H1 (cell line): ENCODE results near the gene HSFX4. TPM values are rescaled to one million over a fixed set of nuclear protein-coding genes. Genes with fewer than 3 reads are reported as not detected.
A peak's percentile ranks its signal among the peaks of the same experiment; 100 is the strongest.

Source experiments
- CTCF ChIA-PET: fragments of 300-600 bp; sonication (Branson Sonifier 250); formaldehyde crosslinking; loops from one replicate; lab custom pipeline; 2021; ENCODE audit not compliant: partially characterized antibody; lab: Charles Lee
- POLR2A ChIA-PET: fragments of 300-600 bp; sonication (Branson Sonifier 250); formaldehyde crosslinking; loops from one replicate; lab custom pipeline; 2021; ENCODE audit warnings: inconsistent platforms; ENCODE audit not compliant: partially characterized antibody; lab: Charles Lee
- DNase-seq, 2 experiments: peaks; one replicate each; pipeline versions ENCODE4 v3.0.0 to v3.0.0-alpha.2; 2010 to 2022; ENCODE audit warnings: low spot score in 2 of 2, low read depth in 1 of 2, mixed read lengths in 1 of 2
- FAIRE-seq: peaks from 2 replicates; lab custom pipeline; 2011; peaks lifted over from hg19 to GRCh38; lab: Jason Lieb, UNC
- H2AFZ ChIP-seq: 2 replicates; pipeline ENCODE4 v1.8.1; 2012; ENCODE audit warnings: low read length, inconsistent platforms
- H2AK5ac ChIP-seq: 2 replicates; pipeline ENCODE4 v1.6.1; 2013; ENCODE audit warnings: low read depth, low read length
- H2BK120ac ChIP-seq: replicated peaks from 2 replicates; pipeline ENCODE3; 2013; ENCODE audit warnings: low read depth, low read length, inconsistent platforms
- H2BK12ac ChIP-seq: 2 replicates; pipeline ENCODE4 v1.6.1; 2013; ENCODE audit warnings: low read depth, low read length
- H2BK15ac ChIP-seq: 2 replicates; pipeline ENCODE4 v1.6.1; 2013; ENCODE audit warnings: low read length
- H2BK20ac ChIP-seq: 2 replicates; pipeline ENCODE4 v1.6.1; 2013; ENCODE audit warnings: low read length
- H2BK5ac ChIP-seq: 2 replicates; pipeline ENCODE4 v1.6.1; 2013; ENCODE audit warnings: low read depth, low read length
- H3K14ac ChIP-seq: 2 replicates; pipeline ENCODE4 v1.6.1; 2013; ENCODE audit warnings: inconsistent platforms; ENCODE audit not compliant: insufficient read length
- H3K18ac ChIP-seq: 2 replicates; pipeline ENCODE4 v1.6.1; 2013; ENCODE audit warnings: low read length; ENCODE audit errors: extremely low read depth
- H3K23ac ChIP-seq: 2 replicates; pipeline ENCODE4 v1.6.1; 2013; ENCODE audit warnings: inconsistent platforms; ENCODE audit not compliant: insufficient read length
- H3K23me2 ChIP-seq: 2 replicates; pipeline ENCODE4 v1.6.1; 2013; ENCODE audit warnings: low read depth, low read length
- H3K27ac ChIP-seq: 2 replicates; pipeline ENCODE4 v1.6.1; 2011; ENCODE audit warnings: low read depth, low read length, inconsistent platforms
- H3K27me3 ChIP-seq, 4 experiments: replicated peaks in 1 of 4; 1 replicate in 1 of 4; 2 replicates in 3 of 4; pipeline versions ENCODE4 v1.6.1 to v1.8.1; 2011 to 2013; ENCODE audit warnings: low read length in 3 of 4, mild to moderate bottlenecking in 3 of 4, inconsistent platforms in 2 of 4, mixed read lengths in 2 of 4, moderate library complexity in 1 of 4; ENCODE audit not compliant: control insufficient read depth in 3 of 4, insufficient read depth in 3 of 4; ENCODE audit errors: extremely low read depth in 1 of 4
- H3K36me3 ChIP-seq, 4 experiments: 2 replicates each; pipeline versions ENCODE4 v1.6.1 to v1.8.1; 2011 to 2013; ENCODE audit warnings: mild to moderate bottlenecking in 4 of 4, low read length in 3 of 4, moderate library complexity in 2 of 4, control low read depth in 1 of 4, inconsistent platforms in 1 of 4; ENCODE audit not compliant: insufficient read depth in 4 of 4, control insufficient read depth in 2 of 4
- H3K4ac ChIP-seq: replicated peaks from 2 replicates; pipeline ENCODE3; 2013; ENCODE audit warnings: low read length, low read depth, mixed read lengths, inconsistent platforms; ENCODE audit not compliant: insufficient read length
- H3K4me1 ChIP-seq, 4 experiments: replicated peaks in 1 of 4; 1 replicate in 1 of 4; 2 replicates in 3 of 4; pipeline versions ENCODE4 v1.6.1 to v1.8.1; 2011 to 2013; ENCODE audit warnings: low read length in 3 of 4, inconsistent platforms in 2 of 4, mixed read lengths in 1 of 4; ENCODE audit not compliant: insufficient read depth in 4 of 4, control insufficient read depth in 3 of 4
- H3K4me2 ChIP-seq, 2 experiments: 2 replicates each; pipeline versions ENCODE4 v1.6.1 to v1.8.1; 2011 to 2013; ENCODE audit warnings: low read depth in 2 of 2, low read length in 2 of 2, control low read depth in 1 of 2, inconsistent platforms in 1 of 2, mild to moderate bottlenecking in 1 of 2; ENCODE audit not compliant: insufficient read depth in 1 of 2
- H3K4me3 ChIP-seq, 4 experiments: fragments of 200-600, 300-600 bp in 1 of 4; sonication (generic), shearing (Covaris generic), sonication (Bioruptor Twin) in 1 of 4; 2 replicates each; pipeline versions ENCODE4 v1.5.1 to v1.8.1; 2011 to 2016; ENCODE audit warnings: low read length in 4 of 4, low read depth in 3 of 4, control low read depth in 2 of 4, inconsistent platforms in 2 of 4, mild to moderate bottlenecking in 2 of 4, mixed read lengths in 1 of 4, moderate library complexity in 1 of 4; ENCODE audit not compliant: insufficient read depth in 2 of 4; ENCODE audit errors: extremely low read depth in 1 of 4
- H3K56ac ChIP-seq: replicated peaks from 2 replicates; pipeline ENCODE3; 2013; ENCODE audit warnings: low read depth, mild to moderate bottlenecking, mixed read lengths, low read length, inconsistent platforms; ENCODE audit not compliant: insufficient read length
- H3K79me1 ChIP-seq: 2 replicates; pipeline ENCODE4 v1.6.1; 2013; ENCODE audit warnings: low read depth, low read length, control low read depth
- H3K79me2 ChIP-seq, 2 experiments: 2 replicates each; pipeline versions ENCODE4 v1.6.1 to v1.8.1; 2012 to 2013; ENCODE audit warnings: low read length in 2 of 2, mild to moderate bottlenecking in 2 of 2, inconsistent platforms in 1 of 2; ENCODE audit not compliant: insufficient read depth in 2 of 2, control insufficient read depth in 1 of 2
- H3K9ac ChIP-seq, 4 experiments: replicated peaks in 1 of 4; 1 replicate in 1 of 4; 2 replicates in 3 of 4; pipeline versions ENCODE4 v1.6.1 to v1.8.1; 2011 to 2013; ENCODE audit warnings: low read depth in 3 of 4, low read length in 3 of 4, control low read depth in 2 of 4, mild to moderate bottlenecking in 2 of 4, moderate library complexity in 2 of 4, inconsistent platforms in 1 of 4; ENCODE audit errors: extremely low read depth in 1 of 4
- H3K9me3 ChIP-seq, 2 experiments: 2 replicates each; pipeline versions ENCODE4 v1.6.1 to v1.8.1; 2012 to 2013; ENCODE audit warnings: mild to moderate bottlenecking in 2 of 2, moderate library complexity in 2 of 2, control low read depth in 1 of 2, inconsistent platforms in 1 of 2, low read depth in 1 of 2, low read length in 1 of 2, mixed read lengths in 1 of 2; ENCODE audit not compliant: insufficient read depth in 2 of 2
- H4K20me1 ChIP-seq, 2 experiments: replicated peaks in 1 of 2; 2 replicates each; pipeline versions ENCODE3 to v1.8.1; 2011 to 2013; ENCODE audit warnings: inconsistent platforms in 2 of 2, low read length in 2 of 2, mild to moderate bottlenecking in 1 of 2; ENCODE audit not compliant: insufficient read depth in 2 of 2, control insufficient read depth in 1 of 2
- H4K5ac ChIP-seq: 2 replicates; pipeline ENCODE4 v1.6.1; 2013; ENCODE audit warnings: low read length, low read depth, mixed read lengths, inconsistent platforms; ENCODE audit not compliant: insufficient read length
- H4K8ac ChIP-seq: 2 replicates; pipeline ENCODE4 v1.8.0; 2013; ENCODE audit warnings: mild to moderate bottlenecking, moderate library complexity, low read length, inconsistent platforms; ENCODE audit not compliant: insufficient read depth; ENCODE audit errors: extremely low read depth
- H4K91ac ChIP-seq: replicated peaks from 2 replicates; pipeline ENCODE3; 2013; ENCODE audit warnings: low read length, mixed read lengths, inconsistent platforms; ENCODE audit not compliant: insufficient read length
- CHD1 ChIP-seq: IDR thresholded peaks from 2 replicates; pipeline ENCODE4 v1.6.1; 2012; ENCODE audit warnings: low read depth, low read length, improper control_type of control experiment
- CTCF ChIP-seq, 3 experiments: IDR thresholded peaks; 1 replicate in 2 of 3; 2 replicates in 1 of 3; pipeline versions ENCODE4 v1.5.1 to v1.6.1; 2011; ENCODE audit warnings: low read length in 3 of 3, mild to moderate bottlenecking in 3 of 3, inconsistent platforms in 2 of 3, low read depth in 1 of 3, moderate library complexity in 1 of 3; ENCODE audit not compliant: insufficient read depth in 1 of 3; ENCODE audit errors: control extremely low read depth in 1 of 3
- FOSL1 ChIP-seq: IDR thresholded peaks from 2 replicates; pipeline ENCODE4 v1.6.1; 2011; ENCODE audit warnings: mild to moderate bottlenecking, low read depth, low read length, moderate library complexity; ENCODE audit not compliant: insufficient read depth
- KDM4A ChIP-seq: IDR thresholded peaks from one replicate; pipeline ENCODE4 v1.7.1; 2012; ENCODE audit warnings: low read depth, mild to moderate bottlenecking, moderate library complexity, low read length, inconsistent platforms; ENCODE audit not compliant: severe bottlenecking
- PHF8 ChIP-seq: fragments of 200-600 bp; sonication (generic); conservative IDR thresholded peaks from 2 replicates; pipeline ENCODE4 v1.7.1; 2012; ENCODE audit warnings: low read depth, mild to moderate bottlenecking, inconsistent platforms, low read length, moderate library complexity
- RNF2 ChIP-seq: fragments of 200-900, 300-1000 bp; sonication (generic); IDR thresholded peaks from 2 replicates; pipeline ENCODE4 v1.7.1; 2016; ENCODE audit warnings: borderline replicate concordance, low read depth, mild to moderate bottlenecking, antibody characterized with exemption, low read length; ENCODE audit not compliant: poor library complexity, severe bottlenecking; ENCODE audit errors: missing control alignments
- RXRA ChIP-seq: IDR thresholded peaks from 2 replicates; pipeline ENCODE4 v1.6.1; 2011; ENCODE audit warnings: low read depth, mild to moderate bottlenecking, low read length, moderate library complexity; ENCODE audit not compliant: insufficient read depth
- WGBS, 2 experiments: shearing (Covaris generic) in 1 of 2; methylation state at CpG; one replicate each; pipeline versions ENCODE4 v1.1.6 to v1.1.7; 2013 to 2015; ENCODE audit warnings: low lambda C conversion rate in 2 of 2, mixed read lengths in 2 of 2, inconsistent platforms in 1 of 2, low coverage in 1 of 2, missing lambda C conversion rate in 1 of 2; ENCODE audit not compliant: insufficient replicate concordance in 2 of 2, insufficient coverage in 1 of 2, insufficient read length in 1 of 2; ENCODE audit errors: extremely low coverage in 1 of 2, missing lambda C conversion rate in 1 of 2; 5-methylcytosine and 5-hydroxymethylcytosine counted together
- polyA plus RNA-seq, 7 experiments: library from polyadenylated mRNA; depleted of rRNA in 3 of 7; stranded (reverse) in 5 of 7; unstranded in 2 of 7; fragments of >200 nt in 5 of 7; fragments of 200-250 nt in 2 of 7; gene quantifications; 1 replicate in 5 of 7; 2 replicates in 1 of 7; 4 replicates in 1 of 7; pipeline versions ENCODE4 v1.2.1 to v1.2.3, GENCODE V29; 2011 to 2013; ENCODE audit warnings: missing spikeins in 2 of 7, mixed read lengths in 2 of 7
- total RNA-seq: library from RNA; stranded (reverse); fragmentation: NEBNext Ultra II Directional; extraction: Animal tissue kit (Norgen Biotek cat#: 25700); gene quantifications from 2 replicates; pipeline ENCODE4 v1.2.1, GENCODE V29; 2021
- TF ChIP-seq, protein P1 (sequence below): IDR thresholded peaks from 2 replicates; pipeline ENCODE4 v1.6.1; 2011; ENCODE audit warnings: low read length, improper control_type of control experiment

Gene HSFX4
- total and polyA plus RNA-seq, 2 of the 8 experiments (the other 6 are each of a cell fraction or from before 2014, with no cell fraction given): not detected

- Histone ChIP-seq H3K79me1 (no peaks in the 10 kb centered on the region), H3K27me3 (no peaks in the 10 kb centered on the region), H3K4ac (no peak within 1 kb of the TSS), H3K23ac (no peak within 1 kb of the TSS), H3K9ac (peak within 1 kb of the TSS; percentile 40 to 80 (median 68)), H3K4me2 (peak within 1 kb of the TSS; percentile 77 to 82), H3K23me2 (no peaks in the 10 kb centered on the region; the same call in 1 of the 2 replicates), H3K27ac (peak within 1 kb of the TSS; percentile 63; the same call in 1 of the 2 replicates), H4K91ac (no peak within 1 kb of the TSS), H4K5ac (peak within 1 kb of the TSS; percentile 86), H2AK5ac (no peak within 1 kb of the TSS), H3K4me1 (peaks cover 0 to 5% (median 2%) of the 10 kb centered on the region in 4 experiments; a peak in 4 of 7 replicates), H3K9me3 (no peaks in the 10 kb centered on the region), H3K56ac (no peak within 1 kb of the TSS), H2BK5ac (no peak within 1 kb of the TSS), H3K79me2 (peaks cover 0 to 6% of the 10 kb centered on the region in 2 experiments; a peak in 2 of 4 replicates), H4K8ac (peak within 1 kb of the TSS; percentile 85), H3K18ac (no peak within 1 kb of the TSS; the same call in none of the 2 replicates), H2BK20ac (no peak within 1 kb of the TSS), H3K36me3 (no peaks in the 10 kb centered on the region; a peak in 1 of 8 replicates), H3K4me3 (peak within 1 kb of the TSS; percentile 54 to 81 (median 58)), H2BK120ac (no peak within 1 kb of the TSS), H4K20me1 (peaks cover 0 to 2% of the 10 kb centered on the region in 2 experiments), H2AFZ (no peak within 1 kb of the TSS), H3K14ac (no peak within 1 kb of the TSS), H2BK15ac (no peak within 1 kb of the TSS), H2BK12ac (no peak within 1 kb of the TSS)
- 0% methylated on average over 14 of the region's 39 CpGs; no CpG with 5 or more reads in 1 of the 2 experiments for WGBS, 2 experiments
- POLR2A ChIA-PET: interaction anchor here (0.6 kb wide), 1 partner anchor 389 kb away, joined by 3 read pairs; no protein-coding TSS in a partner anchor
- FAIRE-seq: peak; percentile 99
- peak; percentile 78 to 94 for DNase-seq
- CTCF ChIA-PET: interaction anchor here (0.6 to 1.7 kb wide), 8 partner anchors 11 to 632 kb away, joined by 3 to 5 read pairs (median 4); partner anchors contain the start of gene MAMLD1
- peak; percentile 40 to 87 (median 81) for TF ChIP-seq CTCF (IDR thresholded peaks at IDR 0.05; ENCODE audit: control extremely low read depth in 1 of 3, insufficient read depth in 1 of 3, low read depth in 1 of 3, low read length in 3 of 3)
- TF ChIP-seq RNF2: no peak
- TF ChIP-seq PHF8: 0 out of 2 replicates have a peak, but pooled peaks have one; percentile 39
- no peak for TF ChIP-seq CHD1
- no peak for TF ChIP-seq RXRA
- TF ChIP-seq, protein P1, sequence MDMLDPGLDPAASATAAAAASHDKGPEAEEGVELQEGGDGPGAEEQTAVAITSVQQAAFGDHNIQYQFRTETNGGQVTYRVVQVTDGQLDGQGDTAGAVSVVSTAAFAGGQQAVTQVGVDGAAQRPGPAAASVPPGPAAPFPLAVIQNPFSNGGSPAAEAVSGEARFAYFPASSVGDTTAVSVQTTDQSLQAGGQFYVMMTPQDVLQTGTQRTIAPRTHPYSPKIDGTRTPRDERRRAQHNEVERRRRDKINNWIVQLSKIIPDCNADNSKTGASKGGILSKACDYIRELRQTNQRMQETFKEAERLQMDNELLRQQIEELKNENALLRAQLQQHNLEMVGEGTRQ: no peak
- TF ChIP-seq KDM4A: no peak
- no peak for TF ChIP-seq FOSL1
Measured at GRCh38 chrX:149938427-149938880, 9.1 kb downstream of the HSFX4 start, which contains the start of gene EOLA2. TSS of gene EOLA2 (minus strand) at chrX:149938491. CDS start at chrX:149933874, 4,617 bp downstream.
